ENCODE results near the gene CBL.
A peak's percentile ranks its signal among the peaks of the same experiment; 100 is the strongest.
"Not testable (repeated sequence)": the region's sequence is repeated elsewhere in the genome, so short reads cannot be mapped to it uniquely, and the experiment has no call there.

Gene CBL

DNA sequence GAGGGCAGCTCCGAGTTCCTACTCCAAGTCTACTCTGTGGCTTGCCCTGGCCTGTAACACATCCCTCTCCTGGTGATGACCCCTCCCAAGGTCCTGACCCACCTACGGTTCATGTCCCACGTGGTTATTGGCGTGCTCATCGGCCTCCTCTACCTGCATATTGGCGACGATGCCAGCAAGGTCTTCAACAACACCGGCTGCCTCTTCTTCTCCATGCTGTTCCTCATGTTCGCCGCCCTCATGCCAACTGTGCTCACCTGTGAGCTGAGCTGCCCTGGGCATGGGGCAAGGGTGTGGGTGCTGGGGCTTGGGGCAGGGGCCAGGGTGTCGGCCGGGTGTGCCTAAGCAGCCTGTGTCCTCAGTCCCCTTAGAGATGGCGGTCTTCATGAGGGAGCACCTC lies 47.7 kb upstream of the CBL start:
- ChIA-PET CTCF (interaction anchor here (0.7 to 0.9 kb wide), 2 partner anchors 13 to 24 kb away, joined by 3 to 7 read pairs; no protein-coding TSS in a partner anchor), POLR2A (no interaction called here)
- no peak overlapping the region for H3K4me3 ChIP-seq (ENCODE audit: low read depth, low read length)

DNA sequence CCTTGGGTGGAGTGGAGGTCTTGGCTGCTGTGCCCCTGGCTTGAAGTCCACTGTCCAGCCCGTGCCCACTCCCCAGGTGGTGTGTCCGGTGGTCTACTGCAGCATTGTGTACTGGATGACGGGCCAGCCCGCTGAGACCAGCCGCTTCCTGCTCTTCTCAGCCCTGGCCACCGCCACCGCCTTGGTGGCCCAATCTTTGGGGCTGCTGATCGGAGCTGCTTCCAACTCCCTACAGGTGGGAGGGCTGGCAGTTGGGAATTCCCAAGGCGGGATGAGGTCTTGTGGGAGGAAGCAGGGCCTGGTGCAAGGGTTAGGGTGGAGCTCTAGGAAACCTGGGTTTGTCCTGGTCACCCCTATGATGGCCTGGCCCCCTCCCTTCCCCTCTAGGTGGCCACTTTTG lies 46.0 kb upstream of the CBL start:
- no peaks in the 10 kb centered on the region for H3K9me3 ChIP-seq (ENCODE audit: control insufficient read depth, insufficient read depth, low read depth, low read length)
- no peak overlapping the region for H3K27ac ChIP-seq (ENCODE audit: extremely low read depth, low read depth, low read length)
- ChIA-PET CTCF (interaction anchor here (0.6 to 1.9 kb wide), 4 partner anchors 9 to 122 kb away, joined by 3 to 7 read pairs (median 4); no protein-coding TSS in a partner anchor), POLR2A (interaction anchor here (0.8 to 1.1 kb wide), 3 partner anchors 9 to 65 kb away, joined by 3 read pairs; partner anchors contain the start of genes CBL and NLRX1)
- H3K36me3 ChIP-seq (ENCODE audit: control insufficient read depth in 2 of 2, insufficient read depth in 1 of 2, low read length in 2 of 2): peaks cover 0 to 14% of the 10 kb centered on the region in 2 experiments; a peak in 1 of 3 replicates
- H3K4me3 ChIP-seq (ENCODE audit: low read depth, low read length): no peak overlapping the region
- no peak for TF ChIP-seq OVOL3 (tag by site-specific recombination; IDR thresholded peaks at IDR 0.05)
- TF ChIP-seq ZBTB17 (tag by site-specific recombination; IDR thresholded peaks at IDR 0.05): no peak
- TF ChIP-seq, protein P1, sequence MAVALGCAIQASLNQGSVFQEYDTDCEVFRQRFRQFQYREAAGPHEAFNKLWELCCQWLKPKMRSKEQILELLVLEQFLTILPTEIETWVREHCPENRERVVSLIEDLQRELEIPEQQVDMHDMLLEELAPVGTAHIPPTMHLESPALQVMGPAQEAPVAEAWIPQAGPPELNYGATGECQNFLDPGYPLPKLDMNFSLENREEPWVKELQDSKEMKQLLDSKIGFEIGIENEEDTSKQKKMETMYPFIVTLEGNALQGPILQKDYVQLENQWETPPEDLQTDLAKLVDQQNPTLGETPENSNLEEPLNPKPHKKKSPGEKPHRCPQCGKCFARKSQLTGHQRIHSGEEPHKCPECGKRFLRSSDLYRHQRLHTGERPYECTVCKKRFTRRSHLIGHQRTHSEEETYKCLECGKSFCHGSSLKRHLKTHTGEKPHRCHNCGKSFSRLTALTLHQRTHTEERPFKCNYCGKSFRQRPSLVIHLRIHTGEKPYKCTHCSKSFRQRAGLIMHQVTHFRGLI (tag by site-specific recombination; IDR thresholded peaks at IDR 0.05): no peak
- TF ChIP-seq, protein P2, sequence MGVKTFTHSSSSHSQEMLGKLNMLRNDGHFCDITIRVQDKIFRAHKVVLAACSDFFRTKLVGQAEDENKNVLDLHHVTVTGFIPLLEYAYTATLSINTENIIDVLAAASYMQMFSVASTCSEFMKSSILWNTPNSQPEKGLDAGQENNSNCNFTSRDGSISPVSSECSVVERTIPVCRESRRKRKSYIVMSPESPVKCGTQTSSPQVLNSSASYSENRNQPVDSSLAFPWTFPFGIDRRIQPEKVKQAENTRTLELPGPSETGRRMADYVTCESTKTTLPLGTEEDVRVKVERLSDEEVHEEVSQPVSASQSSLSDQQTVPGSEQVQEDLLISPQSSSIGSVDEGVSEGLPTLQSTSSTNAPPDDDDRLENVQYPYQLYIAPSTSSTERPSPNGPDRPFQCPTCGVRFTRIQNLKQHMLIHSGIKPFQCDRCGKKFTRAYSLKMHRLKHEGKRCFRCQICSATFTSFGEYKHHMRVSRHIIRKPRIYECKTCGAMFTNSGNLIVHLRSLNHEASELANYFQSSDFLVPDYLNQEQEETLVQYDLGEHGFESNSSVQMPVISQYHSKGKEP (tag by site-specific recombination; IDR thresholded peaks at IDR 0.05): no peak
- no peaks in the 10 kb centered on the region for H3K4me1 ChIP-seq (ENCODE audit: control insufficient read depth, insufficient read depth, low read length)

More for the DNA sequence above, 47.7 kb upstream of the CBL start:
- no peaks in the 10 kb centered on the region for H3K4me1 ChIP-seq (ENCODE audit: control insufficient read depth, insufficient read depth, low read length)
- TF ChIP-seq, protein P3, sequence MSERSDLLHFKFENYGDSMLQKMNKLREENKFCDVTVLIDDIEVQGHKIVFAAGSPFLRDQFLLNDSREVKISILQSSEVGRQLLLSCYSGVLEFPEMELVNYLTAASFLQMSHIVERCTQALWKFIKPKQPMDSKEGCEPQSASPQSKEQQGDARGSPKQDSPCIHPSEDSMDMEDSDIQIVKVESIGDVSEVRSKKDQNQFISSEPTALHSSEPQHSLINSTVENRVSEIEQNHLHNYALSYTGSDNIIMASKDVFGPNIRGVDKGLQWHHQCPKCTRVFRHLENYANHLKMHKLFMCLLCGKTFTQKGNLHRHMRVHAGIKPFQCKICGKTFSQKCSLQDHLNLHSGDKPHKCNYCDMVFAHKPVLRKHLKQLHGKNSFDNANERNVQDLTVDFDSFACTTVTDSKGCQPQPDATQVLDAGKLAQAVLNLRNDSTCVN (tag by site-specific recombination; optimal IDR thresholded peaks at IDR 0.05): no peak
- H3K9me3 ChIP-seq (ENCODE audit: control insufficient read depth, insufficient read depth, low read depth, low read length): no peaks in the 10 kb centered on the region
- peaks cover 0 to 19% of the 10 kb centered on the region in 2 experiments; a peak in 1 of 3 replicates for H3K36me3 ChIP-seq (ENCODE audit: control insufficient read depth in 2 of 2, insufficient read depth in 1 of 2, low read length in 2 of 2)
- H3K27ac ChIP-seq (ENCODE audit: extremely low read depth, low read depth, low read length): no peak overlapping the region

DNA sequence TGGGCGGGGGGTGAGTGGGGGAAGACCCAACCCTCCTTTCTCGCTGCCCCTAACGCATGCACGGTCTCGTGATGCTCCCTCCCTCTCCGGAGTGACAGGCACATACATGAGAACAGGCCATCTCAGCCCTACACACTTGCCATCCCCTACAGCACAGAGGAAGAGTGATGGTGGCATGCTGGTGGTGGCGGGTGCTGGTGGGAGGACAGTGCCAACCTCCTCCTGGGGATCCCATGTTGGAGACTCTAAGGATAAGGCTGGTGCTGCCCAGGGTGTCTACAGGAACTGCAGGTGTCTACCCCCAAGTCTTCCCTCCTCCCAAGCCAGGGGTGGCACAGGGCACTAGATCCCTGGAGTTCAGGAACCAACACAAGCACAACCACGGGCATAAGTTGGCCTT lies 44.3 kb upstream of the CBL start:
- H3K9me3 ChIP-seq (ENCODE audit: control insufficient read depth, insufficient read depth, low read depth, low read length): no peaks in the 10 kb centered on the region
- no peak overlapping the region for H3K4me3 ChIP-seq (ENCODE audit: low read depth, low read length)
- POLR2A ChIA-PET: no interaction called here
- CTCF ChIA-PET: no interaction called here
- H3K36me3 ChIP-seq (ENCODE audit: control insufficient read depth in 2 of 2, insufficient read depth in 1 of 2, low read length in 2 of 2): peaks cover 0 to 9% of the 10 kb centered on the region in 2 experiments; a peak in 1 of 3 replicates
- H3K4me1 ChIP-seq (ENCODE audit: control insufficient read depth, insufficient read depth, low read length): no peaks in the 10 kb centered on the region
- no peak overlapping the region for H3K27ac ChIP-seq (ENCODE audit: extremely low read depth, low read depth, low read length)
- TF ChIP-seq ZNF335 (tag by site-specific recombination; conservative IDR thresholded peaks at IDR 0.05) (no peak), ZNF785 (tag by site-specific recombination; IDR thresholded peaks at IDR 0.05) (no peak), ZNF138 (tag by site-specific recombination; IDR thresholded peaks at IDR 0.05; ENCODE audit: borderline replicate concordance) (no peak), MZF1 (tag by site-specific recombination; IDR thresholded peaks at IDR 0.05; ENCODE audit: borderline replicate concordance) (no peak), ZNF777 (tag by site-specific recombination; IDR thresholded peaks at IDR 0.05; ENCODE audit: borderline replicate concordance) (no peak)

DNA sequence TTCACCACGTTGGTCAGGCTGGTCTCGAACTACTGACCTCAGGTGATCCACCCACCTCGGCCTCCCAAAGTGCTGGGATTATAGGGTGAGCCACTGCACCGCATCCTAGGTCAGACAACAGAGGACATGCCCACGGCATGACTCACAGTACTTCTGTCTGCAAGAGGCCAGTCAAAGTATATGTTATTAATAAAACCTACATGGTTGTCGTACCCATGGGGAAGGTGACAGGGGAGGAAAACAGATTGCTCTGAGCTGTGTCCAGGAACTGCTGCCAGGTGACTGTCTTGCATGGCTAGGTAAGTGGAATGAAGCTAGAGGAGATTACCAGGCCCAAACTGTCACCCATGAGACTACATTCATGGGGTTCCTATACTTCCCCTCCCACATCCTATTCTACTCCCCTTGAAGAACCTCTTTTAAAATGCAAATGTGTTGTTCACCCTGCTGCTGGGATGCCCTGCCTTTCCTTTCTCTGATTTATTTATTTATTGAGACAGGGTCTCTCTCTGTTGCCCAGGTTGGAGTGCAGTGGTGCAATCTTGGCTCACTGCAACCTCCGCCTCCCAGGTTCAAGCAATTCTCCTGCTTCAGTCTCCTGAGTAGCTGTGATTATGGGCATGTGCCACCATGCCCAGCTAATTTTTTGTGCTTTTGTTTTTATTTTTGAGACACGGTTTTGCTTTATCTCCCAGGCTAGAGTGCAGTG lies 39.6 kb upstream of the CBL start:
- no peaks in the 10 kb centered on the region for H3K9me3 ChIP-seq (ENCODE audit: control insufficient read depth, insufficient read depth, low read depth, low read length)
- ChIA-PET POLR2A (interaction anchor here (1.3 kb wide), 1 partner anchor 71 kb away, joined by 4 read pairs; no protein-coding TSS in a partner anchor), CTCF (interaction anchor here (0.6 to 1.1 kb wide), 8 partner anchors 10 to 327 kb away, joined by 3 to 5 read pairs (median 4); partner anchors contain the start of gene DPAGT1)
- H3K4me3 ChIP-seq (ENCODE audit: low read depth, low read length): no peak overlapping the region
- H3K27ac ChIP-seq (ENCODE audit: extremely low read depth, low read depth, low read length): no peak overlapping the region
- H3K36me3 ChIP-seq (ENCODE audit: control insufficient read depth in 2 of 2, insufficient read depth in 1 of 2, low read length in 2 of 2): no peaks in the 10 kb centered on the region
- TF ChIP-seq SALL2 (tag by site-specific recombination; IDR thresholded peaks at IDR 0.05; ENCODE audit: borderline replicate concordance) (no peak), SP7 (tag by site-specific recombination; IDR thresholded peaks at IDR 0.05) (0 out of 2 replicates have a peak, but pooled peaks have one; percentile 16)
- H3K4me1 ChIP-seq (ENCODE audit: control insufficient read depth, insufficient read depth, low read length): no peaks in the 10 kb centered on the region

DNA sequence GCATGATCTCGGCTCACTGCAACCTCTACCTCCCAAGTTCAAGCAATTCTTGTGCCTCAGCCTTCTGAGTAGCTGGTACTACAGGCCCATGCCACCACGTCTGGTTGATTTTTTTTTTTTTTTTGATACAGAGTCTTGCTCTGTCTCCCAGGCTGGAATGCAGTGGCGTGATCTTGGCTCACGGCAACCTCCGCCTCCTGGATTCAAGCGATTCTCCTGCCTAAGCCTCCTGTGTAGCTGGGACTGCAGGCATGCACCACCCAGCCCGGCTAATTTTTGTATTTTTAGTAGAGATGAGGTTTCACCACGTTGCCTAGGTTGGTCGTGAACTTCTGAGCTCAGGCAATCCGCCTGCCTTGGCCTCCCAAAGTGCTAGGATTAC lies 39.1 kb upstream of the CBL start:
- ChIA-PET POLR2A (interaction anchor here (1.3 kb wide), 1 partner anchor 71 kb away, joined by 4 read pairs; no protein-coding TSS in a partner anchor), CTCF (interaction anchor here (0.6 to 1.1 kb wide), 11 partner anchors 11 to 327 kb away, joined by 3 to 5 read pairs (median 3); partner anchors contain the start of gene DPAGT1)
- not testable (repeated sequence) for H3K36me3 ChIP-seq (ENCODE audit: control insufficient read depth in 2 of 2, insufficient read depth in 1 of 2, low read length in 2 of 2); H3K27ac ChIP-seq (ENCODE audit: extremely low read depth, low read depth, low read length); H3K9me3 ChIP-seq (ENCODE audit: control insufficient read depth, insufficient read depth, low read depth, low read length); H3K4me3 ChIP-seq (ENCODE audit: low read depth, low read length); H3K4me1 ChIP-seq (ENCODE audit: control insufficient read depth, insufficient read depth, low read length)
